SU-DHL-6 (cell line): ENCODE measurements around the gene RANBP17.

Experiments
- CTCF ChIP-seq: fragments of 200-600 bp; sonication (generic); IDR thresholded peaks from one replicate; pipeline ENCODE4 v1.5.1; 2017; ENCODE audit warnings: antibody characterized with exemption, mild to moderate bottlenecking, low read length, moderate library complexity; ENCODE audit not compliant: insufficient read depth, poor library complexity, severe bottlenecking
- EZH2phosphoT487 ChIP-seq: fragments of 200-600 bp; sonication (generic), shearing (Covaris generic); conservative IDR thresholded peaks from 2 replicates; pipeline ENCODE4 v1.6.1; 2018; ENCODE audit warnings: mild to moderate bottlenecking, antibody characterized with exemption, low read length, moderate library complexity, mixed read lengths

GRCh38 chr5:170819824-170820223, 42.0 kb upstream of the RANBP17 start:
- TF ChIP-seq CTCF = no peak
- no peak for TF ChIP-seq EZH2phosphoT487
